HepG2 (cell line): ENCODE results near the gene JMJD1C. TPM values are rescaled to one million over a fixed set of nuclear protein-coding genes. Genes with fewer than 3 reads are reported as not detected.

ENCODE experiments used
- ARID5B ChIP-seq: IDR thresholded peaks from 2 replicates; pipeline ENCODE4 v1.4.0; 2020; ENCODE audit warnings: mild to moderate bottlenecking, missing genetic modification reagents
- ASH2L ChIP-seq: fragments of 300-600, 200-600 bp; sonication (generic); IDR thresholded peaks from 2 replicates; pipeline ENCODE4 v1.7.0; 2017; ENCODE audit warnings: low read depth, mild to moderate bottlenecking, moderate library complexity, mixed read lengths, low read length; ENCODE audit not compliant: insufficient read length
- ATF4 ChIP-seq, 2 experiments: fragments of 450-650 bp in 1 of 2; sonication (generic) in 1 of 2; formaldehyde crosslinking; IDR thresholded peaks; 2 replicates each; pipeline versions ENCODE4 v1.5.0 to v1.8.0; 2020 to 2022; ENCODE audit warnings: mild to moderate bottlenecking in 1 of 2, missing genetic modification reagents in 1 of 2
- HMGXB4 ChIP-seq, 2 experiments: sonication (generic) in 1 of 2; formaldehyde crosslinking in 1 of 2; IDR thresholded peaks; 2 replicates each; pipeline versions ENCODE4 v1.4.0 to v1.6.1; 2018 to 2020; ENCODE audit warnings: missing genetic modification reagents in 2 of 2, borderline replicate concordance in 1 of 2, low read depth in 1 of 2, mild to moderate bottlenecking in 1 of 2, missing biosample characterization in 1 of 2
- MAZ ChIP-seq, 2 experiments: sonication (generic) in 1 of 2; formaldehyde crosslinking in 1 of 2; IDR thresholded peaks; 2 replicates each; pipeline versions ENCODE4 v1.5.0 to v1.6.1; 2012 to 2020; ENCODE audit warnings: low read depth in 2 of 2, mild to moderate bottlenecking in 2 of 2, borderline replicate concordance in 1 of 2, improper control_type of control experiment in 1 of 2, low read length in 1 of 2, missing genetic modification reagents in 1 of 2, moderate library complexity in 1 of 2
- RORA ChIP-seq: sonication (generic); formaldehyde crosslinking; IDR thresholded peaks from 2 replicates; pipeline ENCODE4 v1.5.0; 2020; ENCODE audit warnings: mild to moderate bottlenecking, missing genetic modification reagents, moderate library complexity
- TAF1 ChIP-seq: sonication (generic); formaldehyde crosslinking; IDR thresholded peaks from 2 replicates; pipeline ENCODE4 v1.4.0; 2020; ENCODE audit warnings: missing genetic modification reagents
- TFAP4 ChIP-seq: sonication (generic); IDR thresholded peaks from 2 replicates; pipeline ENCODE4 v1.6.1; 2016; ENCODE audit warnings: low read depth, borderline replicate concordance
- TFDP2 ChIP-seq: sonication (generic); formaldehyde crosslinking; IDR thresholded peaks from 2 replicates; pipeline ENCODE4 v1.4.0; 2020; ENCODE audit warnings: missing genetic modification reagents
- ZFP90 ChIP-seq: sonication (generic); formaldehyde crosslinking; IDR thresholded peaks from 2 replicates; pipeline ENCODE4 v1.8.0; 2022; ENCODE audit warnings: missing genetic modification reagents, mild to moderate bottlenecking, inconsistent platforms, borderline replicate concordance
- ZNF264 ChIP-seq: sonication (generic); formaldehyde crosslinking; IDR thresholded peaks from 2 replicates; pipeline ENCODE4 v1.4.0; 2020; ENCODE audit warnings: missing genetic modification reagents
- ZNF605 ChIP-seq: sonication (generic); formaldehyde crosslinking; IDR thresholded peaks from 2 replicates; pipeline ENCODE4 v1.8.0; 2022; ENCODE audit warnings: mild to moderate bottlenecking, missing genetic modification reagents
- polyA plus RNA-seq, 8 experiments: library from polyadenylated mRNA; depleted of rRNA in 3 of 8; stranded (reverse) in 7 of 8; unstranded in 1 of 8; fragments of >200 nt; fragmentation: Illumina TruSeq in 4 of 8; extraction: Trizol in 4 of 8; gene quantifications; 2 replicates each; pipeline versions ENCODE4 v1.2.1 to v1.2.3, GENCODE V29; 2011 to 2016; ENCODE audit warnings: low read depth in 4 of 8, missing spikeins in 1 of 8, mixed read lengths in 1 of 8; ENCODE audit not compliant: insufficient read depth in 1 of 8
- total RNA-seq, 5 experiments: library from RNA; depleted of rRNA; stranded (reverse); fragments of >200 nt; fragmentation: Illumina TruSeq; extraction: Trizol; gene quantifications; 2 replicates each; pipeline ENCODE4 v1.2.3, GENCODE V29; 2016; ENCODE audit warnings: low read depth in 1 of 5

The JMJD1C gene
- total and polyA plus RNA-seq, 2 of the 13 experiments (the other 11 are each of a cell fraction or from before 2014, with no cell fraction given) = 42.3 to 42.7 TPM

- TF ChIP-seq MAZ (IDR thresholded peaks at IDR 0.05; ENCODE audit: borderline replicate concordance, low read depth, low read length) (no peak), MAZ (CRISPR knock-in tag; IDR thresholded peaks at IDR 0.05; ENCODE audit: low read depth) (0 out of 2 replicates have a peak, but pooled peaks have one; percentile 5), TAF1 (CRISPR knock-in tag) (0 out of 2 replicates have a peak, but pooled peaks have one; percentile 21), ARID5B (CRISPR knock-in tag) (0 out of 2 replicates have a peak, but pooled peaks have one; percentile 6), TFDP2 (CRISPR knock-in tag) (0 out of 2 replicates have a peak, but pooled peaks have one; percentile 11), ZNF264 (CRISPR knock-in tag) (0 out of 2 replicates have a peak, but pooled peaks have one; percentile 43), ATF4 (CRISPR knock-in tag; IDR thresholded peaks at IDR 0.05) (peak in 1 of 2 experiments; percentile 16; a peak in 1 of 4 replicates), HMGXB4 (CRISPR knock-in tag; IDR thresholded peaks at IDR 0.05; ENCODE audit: borderline replicate concordance in 1 of 2, low read depth in 1 of 2) (peak in 1 of 2 experiments; percentile 20; a peak in 1 of 4 replicates), ZNF605 (CRISPR knock-in tag) (no peak), TFAP4 (0 out of 2 replicates have a peak, but pooled peaks have one; percentile 20), RORA (no peak), ASH2L (peak; percentile 38), ZFP90 (no peak)
These were observed 198.2 kb downstream of the JMJD1C start (continued) for GRCh38 chr10:63267414-63268148.
